Glomerular endothelial cell (primary cell): Measurements from ENCODE around the gene TMEM139. TPM values are rescaled to one million over a fixed set of nuclear protein-coding genes. Genes with fewer than 3 reads are reported as not detected.
"Not testable (repeated sequence)": the region's sequence is repeated elsewhere in the genome, so short reads cannot be mapped to it uniquely, and the experiment has no call there.

ENCODE experiments used
- DNase-seq: peaks from one replicate; pipeline ENCODE4 v3.0.0-alpha.2; 2011; ENCODE audit warnings: low read depth, low spot score; ENCODE audit errors: extremely low read depth
- total RNA-seq: library from RNA; depleted of rRNA; stranded (reverse); fragments of >200 nt; gene quantifications from 2 replicates; pipeline ENCODE4 v1.2.3, GENCODE V29; 2015

Gene TMEM139
- total RNA-seq, 1 donor from 2014 or later, result 0.82 TPM

GRCh38 chr7:143257501-143257900, 27.3 kb upstream of the TMEM139 start:
- DNase-seq, result no peak

- DNase-seq, result no peak
Measured at GRCh38 chr7:143258831-143259230, 25.9 kb upstream of the TMEM139 start.

GRCh38 chr7:143259765-143260164, 25.0 kb upstream of the TMEM139 start:
- no peak for DNase-seq

- no peak for DNase-seq
Measured at GRCh38 chr7:143261901-143262300, 22.9 kb upstream of the TMEM139 start.

GRCh38 chr7:143263266-143264195, 21.2 kb upstream of the TMEM139 start, which contains the start of gene GSTK1:
GSTK1 (plus strand) TSS chr7:143263441; CDS start chr7:143263514, 73 bp downstream.
- DNase-seq, result no peak

- DNase-seq, result not testable (repeated sequence)
Measured at GRCh38 chr7:143264196-143264568, 20.6 kb upstream of the TMEM139 start.

- DNase-seq, result no peak
Measured at GRCh38 chr7:143265017-143265693, 19.6 kb upstream of the TMEM139 start.

GRCh38 chr7:143269251-143269650, 15.5 kb upstream of the TMEM139 start:
- DNase-seq, result no peak

- DNase-seq, result no peak
Measured at GRCh38 chr7:143271240-143271639, 13.5 kb upstream of the TMEM139 start.

GRCh38 chr7:143272871-143273270, 11.9 kb upstream of the TMEM139 start:
- no peak for DNase-seq

GRCh38 chr7:143279186-143280098, 5.3 kb upstream of the TMEM139 start:
- no peak for DNase-seq

- no peak for DNase-seq
Measured at GRCh38 chr7:143280160-143280559, 4.6 kb upstream of the TMEM139 start.

- no peak for DNase-seq
Measured at GRCh38 chr7:143280566-143280965, 4.2 kb upstream of the TMEM139 start.

GRCh38 chr7:143281529-143281928, 3.2 kb upstream of the TMEM139 start:
- no peak for DNase-seq

- no peak for DNase-seq
Measured at GRCh38 chr7:143282124-143282523, 2.6 kb upstream of the TMEM139 start.

GRCh38 chr7:143283381-143283780, 1.4 kb upstream of the TMEM139 start:
- no peak for DNase-seq

GRCh38 chr7:143285470-143285778, 666 bp downstream of the TMEM139 start:
- no peak for DNase-seq

- DNase-seq, result no peak
Measured at GRCh38 chr7:143285806-143286521, 1.2 kb downstream of the TMEM139 start.

- DNase-seq, result no peak
Measured at GRCh38 chr7:143286522-143286890, 1.7 kb downstream of the TMEM139 start.

- no peak for DNase-seq
Measured at GRCh38 chr7:143287339-143287934, 2.7 kb downstream of the TMEM139 start.
